IPS-18c (cell line): ENCODE data around the gene OR11G2.
"Not testable (repeated sequence)": the region's sequence is repeated elsewhere in the genome, so short reads cannot be mapped to it uniquely, and the experiment has no call there.

ENCODE experiments used
- H3K4me3 ChIP-seq: 2 replicates; pipeline ENCODE4 v1.7.0; 2013; ENCODE audit warnings: low read depth, mild to moderate bottlenecking, low read length, moderate library complexity; ENCODE audit not compliant: insufficient read depth
- H3K9me3 ChIP-seq: one replicate; pipeline ENCODE4 v1.6.1; 2013; ENCODE audit warnings: mild to moderate bottlenecking, low read length, moderate library complexity; ENCODE audit not compliant: control insufficient read depth, insufficient read depth

OR11G2 gene

DNA sequence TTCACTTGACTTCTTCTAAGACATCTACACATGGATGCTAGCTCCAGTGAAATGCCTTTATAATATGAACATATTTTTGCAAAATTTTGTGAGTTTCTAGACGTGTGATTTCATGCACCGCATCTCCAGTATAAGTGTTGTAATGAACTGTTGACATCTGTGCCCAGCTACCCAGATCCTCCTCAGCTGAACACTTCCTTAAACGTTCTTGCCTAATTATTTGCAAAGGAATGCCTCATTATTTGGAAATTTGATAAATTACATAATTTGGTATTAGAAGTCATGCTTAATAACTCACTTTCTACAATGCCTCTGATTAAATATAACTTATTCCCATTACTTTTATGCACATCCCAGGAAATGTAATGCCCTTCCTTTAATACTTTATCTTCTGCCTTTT, 14.0 kb downstream of the OR11G2 start:
- no peak overlapping the region for H3K4me3 ChIP-seq
- H3K9me3 ChIP-seq: peaks cover 17% of the 10 kb centered on the region

DNA sequence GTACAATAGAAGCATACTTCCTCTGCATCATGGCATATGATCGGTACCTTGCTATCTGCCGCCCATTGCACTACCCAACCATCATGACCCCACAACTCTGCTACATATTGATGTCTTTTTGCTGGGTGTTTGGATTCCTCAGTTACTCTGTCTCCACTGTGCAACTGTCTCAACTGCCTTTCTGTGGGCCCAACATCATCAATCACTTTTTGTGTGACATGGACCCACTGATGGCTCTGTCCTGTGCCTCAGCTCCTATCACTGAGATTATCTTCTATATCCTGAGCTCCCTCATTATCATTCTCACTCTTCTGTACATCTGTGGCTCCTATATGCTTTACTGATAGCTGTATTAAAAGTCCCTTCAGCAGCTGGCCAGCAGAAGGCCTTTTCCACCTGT, 18.9 kb downstream of the OR11G2 start:
- peaks cover 7% of the 10 kb centered on the region for H3K9me3 ChIP-seq
- no peak overlapping the region for H3K4me3 ChIP-seq

DNA sequence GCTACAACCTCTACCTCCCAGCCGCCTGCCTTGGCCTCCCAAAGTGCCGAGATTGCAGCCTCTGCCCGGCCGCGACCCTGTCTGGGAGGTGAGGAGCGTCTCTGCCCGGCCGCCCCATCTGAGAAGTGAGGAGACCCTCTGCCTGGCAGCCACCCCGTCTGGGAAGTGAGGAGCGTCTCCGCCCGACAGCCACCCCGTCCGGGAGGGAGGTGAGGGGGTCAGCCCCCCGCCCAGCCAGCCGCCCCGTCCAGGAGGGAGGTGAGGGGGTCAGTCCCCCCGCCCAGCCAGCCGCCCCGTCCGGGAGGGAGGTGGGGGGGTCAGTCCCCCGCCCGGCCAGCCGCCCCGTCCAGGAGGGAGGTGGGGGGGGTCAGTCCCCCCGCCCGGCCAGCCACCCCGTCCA, 21.7 kb downstream of the OR11G2 start:
- H3K9me3 ChIP-seq: peaks cover 13% of the 10 kb centered on the region
- not testable (repeated sequence) for H3K4me3 ChIP-seq

DNA sequence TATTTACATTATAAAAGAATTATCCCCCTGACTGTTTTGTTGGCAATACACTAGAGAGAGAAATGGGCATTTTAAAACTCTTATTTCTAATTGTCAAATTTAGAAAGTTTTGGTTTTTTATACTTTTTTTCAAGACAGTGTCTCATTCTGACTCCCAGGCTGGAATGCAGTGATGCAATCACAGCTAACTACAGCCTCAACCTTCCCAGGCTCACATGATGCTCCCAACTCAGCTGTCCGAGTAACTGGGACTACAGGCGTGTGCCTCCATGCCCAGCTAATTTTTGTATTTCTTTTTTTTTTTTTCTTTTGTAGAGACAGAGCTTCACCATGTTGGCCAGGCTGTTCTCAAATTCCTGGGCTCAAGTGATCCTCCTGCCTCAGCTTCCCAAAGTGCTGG, 24.5 kb downstream of the OR11G2 start:
- H3K4me3 ChIP-seq: no peak overlapping the region
- peaks cover 8% of the 10 kb centered on the region for H3K9me3 ChIP-seq

DNA sequence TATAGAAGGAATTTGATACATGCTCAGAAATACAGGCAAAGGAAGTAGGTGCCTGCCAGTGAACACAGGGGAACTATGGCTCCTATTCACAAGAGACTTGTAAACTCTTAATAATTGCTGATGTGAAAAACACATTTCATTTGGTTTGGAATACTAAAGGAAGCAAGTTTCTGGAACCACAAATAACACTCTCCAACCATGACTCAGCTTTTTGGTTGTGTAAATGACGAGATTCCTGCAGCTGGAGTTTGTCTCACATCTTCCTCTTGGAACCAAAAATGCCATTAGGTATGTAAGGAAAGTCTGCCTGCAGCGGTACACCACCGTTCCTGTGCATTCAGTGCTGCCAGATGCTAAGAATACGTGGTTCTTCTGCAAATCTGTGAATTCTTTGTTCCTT, 28.3 kb downstream of the OR11G2 start:
- Histone ChIP-seq H3K4me3 (no peak overlapping the region), H3K9me3 (peaks cover 13% of the 10 kb centered on the region)

DNA sequence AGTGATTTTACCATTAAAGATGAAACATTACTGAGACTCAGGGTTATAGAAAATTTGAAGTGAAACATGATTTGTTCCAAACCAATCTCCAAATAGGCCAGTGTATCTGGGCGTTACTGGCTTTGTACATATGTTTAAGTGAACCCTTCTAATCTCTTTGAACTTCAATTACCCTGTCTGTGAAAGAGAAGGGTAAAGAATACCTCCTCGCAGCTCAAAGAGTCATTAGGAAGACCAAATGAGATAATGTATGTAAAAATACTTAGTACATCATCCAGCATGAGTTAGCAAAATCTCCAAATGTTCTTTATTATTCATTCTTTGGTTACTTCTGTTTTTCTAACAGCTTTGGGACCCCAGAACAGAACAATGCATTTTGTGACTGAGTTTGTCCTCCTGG, 32.7 kb downstream of the OR11G2 start, which contains the start of gene OR11H6:
Gene OR11H6, plus strand, starts transcription at position 301 of the 400 bp plus-strand sequence. Its CDS starts 0 bp downstream, at position 301.
- Histone ChIP-seq H3K9me3 (peaks cover 10% of the 10 kb centered on the region), H3K4me3 (no peak within 1 kb of the TSS)

DNA sequence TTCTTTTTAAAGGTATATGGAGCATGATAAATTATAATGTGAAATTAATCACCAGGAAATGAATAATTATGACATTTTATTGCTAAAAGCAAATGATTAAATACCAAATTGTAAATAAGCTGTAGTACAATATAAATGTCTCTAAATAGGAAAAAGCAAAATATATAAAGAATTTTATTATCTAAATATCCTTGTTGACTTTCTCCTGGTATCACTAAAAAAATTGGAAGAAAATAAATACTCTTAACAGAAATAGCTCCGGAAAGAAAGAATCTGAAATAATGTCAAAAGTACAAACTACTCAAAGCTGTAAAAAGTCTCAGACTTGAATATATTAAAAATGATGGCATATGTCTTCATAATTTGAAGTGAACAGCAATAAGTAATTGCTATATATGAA, 38.0 kb downstream of the OR11G2 start, which contains the start of gene OR11H7:
Gene OR11H7, plus strand, starts transcription at position 301 of the 400 bp plus-strand sequence.
- Histone ChIP-seq H3K4me3 (no peak within 1 kb of the TSS), H3K9me3 (peaks cover 12% of the 10 kb centered on the region)

DNA sequence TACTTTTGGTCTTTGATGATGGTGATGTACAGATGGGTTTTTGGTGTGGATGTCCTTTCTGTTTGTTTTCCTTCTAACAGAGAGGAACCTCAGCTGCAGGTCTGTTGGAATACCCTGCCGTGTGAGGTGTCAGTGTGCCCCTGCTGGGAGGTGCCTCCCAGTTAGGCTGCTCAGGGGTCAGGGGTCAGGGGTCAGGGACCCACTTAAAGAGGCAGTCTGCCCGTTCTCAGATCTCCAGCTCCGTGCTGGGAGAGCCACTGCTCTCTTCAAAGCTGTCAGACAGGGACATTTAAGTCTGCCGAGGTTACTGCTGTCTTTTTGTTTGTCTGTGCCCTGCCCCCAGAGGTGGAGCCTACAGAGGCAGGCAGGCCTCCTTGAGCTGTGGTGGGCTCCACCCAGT, 44.7 kb downstream of the OR11G2 start:
- not testable (repeated sequence) for H3K4me3 ChIP-seq, H3K9me3 ChIP-seq

DNA sequence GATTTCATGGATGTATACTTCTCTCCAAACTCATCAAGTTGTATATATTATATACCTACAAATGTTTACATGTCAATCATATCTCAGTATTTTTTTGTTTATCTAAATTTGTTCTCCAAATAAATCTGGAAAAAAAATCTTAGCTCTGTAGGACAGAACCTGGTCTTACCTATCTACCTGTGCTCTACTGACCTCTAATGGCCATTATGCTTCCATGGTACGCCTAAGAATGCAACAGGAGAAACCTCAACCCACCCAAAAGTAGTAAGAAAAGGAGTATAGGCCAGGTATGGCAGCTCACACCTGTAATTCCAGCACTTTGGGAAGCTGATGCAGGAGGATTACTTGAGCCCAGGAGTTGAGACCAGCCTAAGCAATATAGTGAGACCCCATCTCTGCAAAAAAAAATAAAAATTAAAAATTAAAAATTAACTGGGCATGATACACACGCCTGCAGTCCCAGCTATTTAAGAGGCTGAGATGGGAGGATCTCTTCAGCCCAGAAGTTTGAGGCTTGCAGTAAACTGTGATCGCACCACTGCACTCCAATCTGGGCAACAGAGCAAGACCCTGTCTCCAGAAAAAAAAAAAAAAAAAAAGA, 57.0 kb downstream of the OR11G2 start:
- Histone ChIP-seq H3K4me3 (no peak overlapping the region), H3K9me3 (no peaks in the 10 kb centered on the region)
